SU-DHL-6 (cell line): Measurements from ENCODE around the gene RHOT2.

Experiments used
- H2AFZ ChIP-seq: fragments of 200-600 bp; sonication (generic); 2 replicates; pipeline ENCODE4 v1.6.1; 2014; ENCODE audit warnings: low read depth, mild to moderate bottlenecking, moderate library complexity, mixed read lengths, antibody characterized with exemption, low read length; ENCODE audit not compliant: severe bottlenecking
- H3F3A ChIP-seq: fragments of 200-600 bp; shearing (Covaris generic); 2 replicates; pipeline ENCODE4 v1.6.0; 2016; ENCODE audit warnings: antibody characterized with exemption, mild to moderate bottlenecking; ENCODE audit not compliant: insufficient read depth
- H3K27ac ChIP-seq: fragments of 200-600 bp; sonication (generic); 2 replicates; pipeline ENCODE4 v1.5.1; 2016; ENCODE audit warnings: low read depth, mild to moderate bottlenecking, low read length, moderate library complexity, mixed read lengths
- H3K27me3 ChIP-seq: fragments of 200-600 bp; sonication (generic), shearing (Covaris generic); 2 replicates; pipeline ENCODE4 v1.6.0; 2014; ENCODE audit warnings: mild to moderate bottlenecking, low read length
- H3K36me3 ChIP-seq: fragments of 200-600 bp; sonication (generic); 2 replicates; pipeline ENCODE4 v1.6.1; 2014; ENCODE audit warnings: mild to moderate bottlenecking, low read length, mixed read lengths
- H3K4me2 ChIP-seq: fragments of 300-600, 200-600 bp; shearing (Covaris generic), sonication (generic); 2 replicates; pipeline ENCODE4 v1.6.0; 2014; ENCODE audit warnings: low read length, low read depth, mild to moderate bottlenecking; ENCODE audit not compliant: poor library complexity, severe bottlenecking
- H3K4me3 ChIP-seq: fragments of 200-600 bp; sonication (generic); 2 replicates; pipeline ENCODE4 v1.5.1; 2014; ENCODE audit warnings: antibody characterized with exemption, low read length, mild to moderate bottlenecking, mixed read lengths; ENCODE audit not compliant: insufficient read depth, poor library complexity, severe bottlenecking
- H3K79me2 ChIP-seq: fragments of 200-600 bp; sonication (generic); 2 replicates; pipeline ENCODE4 v1.6.1; 2014; ENCODE audit warnings: mild to moderate bottlenecking, low read length, moderate library complexity; ENCODE audit not compliant: insufficient read depth
- H3K9ac ChIP-seq: fragments of 200-600 bp; sonication (generic); 2 replicates; pipeline ENCODE4 v1.7.0; 2014; ENCODE audit warnings: mild to moderate bottlenecking, low read length
- H3K9me2 ChIP-seq: fragments of 200-600 bp; sonication (generic); replicated peaks from 2 replicates; pipeline ENCODE4 v1.6.1; 2014; ENCODE audit warnings: low read length; ENCODE audit not compliant: insufficient read depth
- H3K9me3 ChIP-seq: fragments of 200-600 bp; sonication (generic); 2 replicates; pipeline ENCODE4 v1.6.1; 2014; ENCODE audit warnings: low read length, mixed read lengths; ENCODE audit not compliant: insufficient read depth
- H4K20me1 ChIP-seq: fragments of 200-600 bp; sonication (generic); 2 replicates; pipeline ENCODE4 v1.6.1; 2014; ENCODE audit warnings: low read depth, mild to moderate bottlenecking, antibody characterized with exemption, low read length, moderate library complexity, mixed read lengths
- EZH2phosphoT487 ChIP-seq: fragments of 200-600 bp; sonication (generic), shearing (Covaris generic); conservative IDR thresholded peaks from 2 replicates; pipeline ENCODE4 v1.6.1; 2018; ENCODE audit warnings: mild to moderate bottlenecking, antibody characterized with exemption, low read length, moderate library complexity, mixed read lengths
- TF ChIP-seq, protein P1 (sequence below): fragments of 200-600 bp; sonication (generic); IDR thresholded peaks from one replicate; pipeline ENCODE4 v1.5.1; 2017; ENCODE audit warnings: antibody characterized with exemption, mild to moderate bottlenecking, low read length, moderate library complexity; ENCODE audit not compliant: insufficient read depth, poor library complexity, severe bottlenecking

RHOT2 gene

DNA sequence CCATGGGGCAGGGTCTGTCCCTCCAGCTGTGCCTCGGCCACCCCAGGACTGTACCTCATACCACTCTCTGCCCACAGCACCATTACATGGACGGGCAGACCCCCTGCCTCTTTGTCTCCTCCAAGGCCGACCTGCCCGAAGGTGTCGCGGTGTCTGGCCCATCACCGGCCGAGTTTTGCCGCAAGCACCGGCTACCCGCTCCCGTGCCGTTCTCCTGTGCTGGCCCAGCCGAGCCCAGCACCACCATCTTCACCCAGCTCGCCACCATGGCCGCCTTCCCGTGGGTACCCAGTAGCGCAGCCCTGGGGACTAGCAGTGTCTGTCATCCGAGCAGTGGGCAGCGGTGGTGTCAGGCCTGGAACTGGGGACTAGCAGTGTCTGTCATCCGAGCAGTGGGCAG is 4.9 kb downstream of the RHOT2 start:
- Histone ChIP-seq H3K36me3 (no peaks in the 10 kb centered on the region), H3K4me2 (no peak overlapping the region), H3F3A (no peaks in the 10 kb centered on the region), H3K27ac (no peak overlapping the region), H3K9me2 (no peaks in the 10 kb centered on the region), H2AFZ (no peak overlapping the region), H3K9me3 (no peaks in the 10 kb centered on the region), H4K20me1 (no peaks in the 10 kb centered on the region), H3K4me3 (no peak overlapping the region), H3K79me2 (peaks cover 8% of the 10 kb centered on the region; the same call in 1 of the 2 replicates), H3K9ac (no peak overlapping the region), H3K27me3 (no peaks in the 10 kb centered on the region)
- no peak for TF ChIP-seq EZH2phosphoT487
- TF ChIP-seq, protein P1, sequence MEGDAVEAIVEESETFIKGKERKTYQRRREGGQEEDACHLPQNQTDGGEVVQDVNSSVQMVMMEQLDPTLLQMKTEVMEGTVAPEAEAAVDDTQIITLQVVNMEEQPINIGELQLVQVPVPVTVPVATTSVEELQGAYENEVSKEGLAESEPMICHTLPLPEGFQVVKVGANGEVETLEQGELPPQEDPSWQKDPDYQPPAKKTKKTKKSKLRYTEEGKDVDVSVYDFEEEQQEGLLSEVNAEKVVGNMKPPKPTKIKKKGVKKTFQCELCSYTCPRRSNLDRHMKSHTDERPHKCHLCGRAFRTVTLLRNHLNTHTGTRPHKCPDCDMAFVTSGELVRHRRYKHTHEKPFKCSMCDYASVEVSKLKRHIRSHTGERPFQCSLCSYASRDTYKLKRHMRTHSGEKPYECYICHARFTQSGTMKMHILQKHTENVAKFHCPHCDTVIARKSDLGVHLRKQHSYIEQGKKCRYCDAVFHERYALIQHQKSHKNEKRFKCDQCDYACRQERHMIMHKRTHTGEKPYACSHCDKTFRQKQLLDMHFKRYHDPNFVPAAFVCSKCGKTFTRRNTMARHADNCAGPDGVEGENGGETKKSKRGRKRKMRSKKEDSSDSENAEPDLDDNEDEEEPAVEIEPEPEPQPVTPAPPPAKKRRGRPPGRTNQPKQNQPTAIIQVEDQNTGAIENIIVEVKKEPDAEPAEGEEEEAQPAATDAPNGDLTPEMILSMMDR, result no peak

GRCh38 chr16:673399-673991 is 5.6 kb downstream of the RHOT2 start:
- Histone ChIP-seq H3K27ac (no peak overlapping the region), H3K4me3 (no peak overlapping the region), H3K9me2 (no peaks in the 10 kb centered on the region), H3K9ac (no peak overlapping the region), H3K27me3 (no peaks in the 10 kb centered on the region), H3K36me3 (no peaks in the 10 kb centered on the region), H3K4me2 (no peak overlapping the region), H3F3A (no peaks in the 10 kb centered on the region), H4K20me1 (no peaks in the 10 kb centered on the region), H3K79me2 (peaks cover 3% of the 10 kb centered on the region; the same call in 1 of the 2 replicates), H2AFZ (no peak overlapping the region), H3K9me3 (no peaks in the 10 kb centered on the region)
- no peak for TF ChIP-seq EZH2phosphoT487
- TF ChIP-seq, protein P1, result no peak

DNA sequence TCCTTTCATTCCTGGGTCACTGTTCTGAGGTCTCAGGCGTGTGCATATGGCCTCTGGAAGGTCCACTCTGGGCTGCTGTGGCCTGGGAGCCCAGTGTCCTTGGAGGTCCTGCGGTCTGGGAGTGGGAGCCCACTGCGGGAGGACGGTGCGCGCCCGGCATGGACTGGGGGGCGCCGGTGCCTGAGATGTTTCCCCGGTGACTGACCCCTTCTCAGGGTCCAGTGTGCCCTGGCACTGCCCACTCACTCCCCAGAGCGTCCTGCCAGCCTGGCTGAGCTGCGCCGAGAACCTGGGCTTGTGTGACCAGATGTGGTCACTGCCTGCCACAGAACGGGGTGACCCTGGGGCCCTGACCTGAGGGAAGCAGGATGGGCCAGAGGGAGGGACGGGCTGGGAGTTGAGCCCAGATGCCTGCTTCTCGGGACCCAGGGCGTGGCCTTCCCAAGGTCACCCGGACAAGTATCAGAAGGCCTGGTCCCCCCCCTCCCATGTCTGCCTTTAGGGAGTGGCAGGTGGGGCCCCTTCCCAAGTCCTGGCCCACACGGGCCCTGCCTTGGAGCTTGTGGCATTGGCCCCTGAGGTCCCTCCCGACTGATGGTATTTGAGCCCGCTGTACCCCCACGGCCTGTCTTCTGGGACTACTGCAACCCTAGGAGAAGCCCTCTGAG is 6.4 kb downstream of the RHOT2 start:
- Histone ChIP-seq H3K27ac (no peak overlapping the region), H3K36me3 (no peaks in the 10 kb centered on the region), H3K4me2 (no peak overlapping the region), H3F3A (peaks cover 6% of the 10 kb centered on the region; the same call in 1 of the 2 replicates), H3K27me3 (no peaks in the 10 kb centered on the region), H3K9me3 (no peaks in the 10 kb centered on the region), H2AFZ (no peak overlapping the region), H4K20me1 (no peaks in the 10 kb centered on the region), H3K9me2 (no peaks in the 10 kb centered on the region), H3K9ac (no peak overlapping the region), H3K4me3 (no peak overlapping the region), H3K79me2 (no peaks in the 10 kb centered on the region)
- TF ChIP-seq, protein P1, result no peak
- no peak for TF ChIP-seq EZH2phosphoT487
